HepG2 (cell line): ENCODE measurements around the gene ATG16L2. TPM values are rescaled to one million over a fixed set of nuclear protein-coding genes. Genes with fewer than 3 reads are reported as not detected.

ENCODE experiments used
- ARNT2 ChIP-seq: sonication (generic); formaldehyde crosslinking; IDR thresholded peaks from 2 replicates; pipeline ENCODE4 v1.8.0; 2022; ENCODE audit warnings: mild to moderate bottlenecking, low read depth, missing genetic modification reagents, moderate library complexity
- ATF4 ChIP-seq, 2 experiments: fragments of 450-650 bp in 1 of 2; sonication (generic) in 1 of 2; formaldehyde crosslinking; IDR thresholded peaks; 2 replicates each; pipeline versions ENCODE4 v1.5.0 to v1.8.0; 2020 to 2022; ENCODE audit warnings: mild to moderate bottlenecking in 1 of 2, missing genetic modification reagents in 1 of 2
- CHD4 ChIP-seq: fragments of 200-600 bp; sonication (generic); IDR thresholded peaks from 2 replicates; pipeline ENCODE4 v1.7.0; 2017; ENCODE audit warnings: mild to moderate bottlenecking, low read length, borderline replicate concordance
- DMTF1 ChIP-seq: sonication (generic); formaldehyde crosslinking; IDR thresholded peaks from 2 replicates; pipeline ENCODE4 v1.4.0; 2020; ENCODE audit warnings: mild to moderate bottlenecking, missing genetic modification reagents
- HDAC1 ChIP-seq: sonication (generic); formaldehyde crosslinking; IDR thresholded peaks from 2 replicates; pipeline ENCODE4 v1.5.1; 2020; ENCODE audit warnings: mild to moderate bottlenecking, missing genetic modification reagents
- IRX3 ChIP-seq: sonication (generic); formaldehyde crosslinking; IDR thresholded peaks from 2 replicates; pipeline ENCODE4 v1.8.1; 2023; ENCODE audit warnings: mild to moderate bottlenecking, low read depth, missing genetic modification reagents, borderline replicate concordance
- KDM3A ChIP-seq: IDR thresholded peaks from 2 replicates; pipeline ENCODE4 v1.6.1; 2018; ENCODE audit warnings: low read depth, missing compliant biosample characterization
- NFKB2 ChIP-seq: sonication (generic); formaldehyde crosslinking; IDR thresholded peaks from 2 replicates; pipeline ENCODE4 v1.4.0; 2020; ENCODE audit warnings: missing genetic modification reagents, borderline replicate concordance
- NFKBIZ ChIP-seq: IDR thresholded peaks from 2 replicates; pipeline ENCODE4 v1.6.1; 2018; ENCODE audit warnings: missing genetic modification reagents, missing compliant biosample characterization
- POGZ ChIP-seq: sonication (generic); formaldehyde crosslinking; IDR thresholded peaks from 2 replicates; pipeline ENCODE4 v1.4.0; 2020; ENCODE audit warnings: mild to moderate bottlenecking, missing genetic modification reagents
- RFXANK ChIP-seq: IDR thresholded peaks from 2 replicates; pipeline ENCODE4 v1.6.1; 2016
- SNAPC2 ChIP-seq: sonication (generic); formaldehyde crosslinking; IDR thresholded peaks from 2 replicates; pipeline ENCODE4 v1.8.1; 2022; ENCODE audit warnings: mild to moderate bottlenecking, missing genetic modification reagents
- ZNF260 ChIP-seq: sonication (generic); formaldehyde crosslinking; IDR thresholded peaks from 2 replicates; pipeline ENCODE4 v1.4.0; 2020; ENCODE audit warnings: missing genetic modification reagents, low read depth, mild to moderate bottlenecking, borderline replicate concordance
- ZNF713 ChIP-seq: sonication (generic); formaldehyde crosslinking; IDR thresholded peaks from 2 replicates; pipeline ENCODE4 v1.4.0; 2020; ENCODE audit warnings: mild to moderate bottlenecking, missing genetic modification reagents
- ZSCAN22 ChIP-seq: sonication (generic); formaldehyde crosslinking; IDR thresholded peaks from 2 replicates; pipeline ENCODE4 v1.4.0; 2020; ENCODE audit warnings: mild to moderate bottlenecking, missing genetic modification reagents
- polyA plus RNA-seq, 8 experiments: library from polyadenylated mRNA; depleted of rRNA in 3 of 8; stranded (reverse) in 7 of 8; unstranded in 1 of 8; fragments of >200 nt; fragmentation: Illumina TruSeq in 4 of 8; extraction: Trizol in 4 of 8; gene quantifications; 2 replicates each; pipeline versions ENCODE4 v1.2.1 to v1.2.3, GENCODE V29; 2011 to 2016; ENCODE audit warnings: low read depth in 4 of 8, missing spikeins in 1 of 8, mixed read lengths in 1 of 8; ENCODE audit not compliant: insufficient read depth in 1 of 8
- total RNA-seq, 5 experiments: library from RNA; depleted of rRNA; stranded (reverse); fragments of >200 nt; fragmentation: Illumina TruSeq; extraction: Trizol; gene quantifications; 2 replicates each; pipeline ENCODE4 v1.2.3, GENCODE V29; 2016; ENCODE audit warnings: low read depth in 1 of 5
- TF ChIP-seq, protein P1 (sequence below): sonication (generic); formaldehyde crosslinking; IDR thresholded peaks from 2 replicates; pipeline ENCODE4 v1.9.0; 2021; ENCODE audit warnings: missing genetic modification reagents, borderline replicate concordance
- TF ChIP-seq, protein P2 (sequence below): sonication (generic); formaldehyde crosslinking; IDR thresholded peaks from 2 replicates; pipeline ENCODE4 v1.4.0; 2020; ENCODE audit warnings: low read depth, missing genetic modification reagents

Gene ATG16L2
- total and polyA plus RNA-seq, 2 of the 13 experiments (the other 11 are each of a cell fraction or from before 2014, with no cell fraction given) = 6.2 to 14.8 TPM

GRCh38 chr11:72787216-72788104 lies 26.8 kb upstream of the ATG16L2 start (continued):
- TF ChIP-seq, protein P1, sequence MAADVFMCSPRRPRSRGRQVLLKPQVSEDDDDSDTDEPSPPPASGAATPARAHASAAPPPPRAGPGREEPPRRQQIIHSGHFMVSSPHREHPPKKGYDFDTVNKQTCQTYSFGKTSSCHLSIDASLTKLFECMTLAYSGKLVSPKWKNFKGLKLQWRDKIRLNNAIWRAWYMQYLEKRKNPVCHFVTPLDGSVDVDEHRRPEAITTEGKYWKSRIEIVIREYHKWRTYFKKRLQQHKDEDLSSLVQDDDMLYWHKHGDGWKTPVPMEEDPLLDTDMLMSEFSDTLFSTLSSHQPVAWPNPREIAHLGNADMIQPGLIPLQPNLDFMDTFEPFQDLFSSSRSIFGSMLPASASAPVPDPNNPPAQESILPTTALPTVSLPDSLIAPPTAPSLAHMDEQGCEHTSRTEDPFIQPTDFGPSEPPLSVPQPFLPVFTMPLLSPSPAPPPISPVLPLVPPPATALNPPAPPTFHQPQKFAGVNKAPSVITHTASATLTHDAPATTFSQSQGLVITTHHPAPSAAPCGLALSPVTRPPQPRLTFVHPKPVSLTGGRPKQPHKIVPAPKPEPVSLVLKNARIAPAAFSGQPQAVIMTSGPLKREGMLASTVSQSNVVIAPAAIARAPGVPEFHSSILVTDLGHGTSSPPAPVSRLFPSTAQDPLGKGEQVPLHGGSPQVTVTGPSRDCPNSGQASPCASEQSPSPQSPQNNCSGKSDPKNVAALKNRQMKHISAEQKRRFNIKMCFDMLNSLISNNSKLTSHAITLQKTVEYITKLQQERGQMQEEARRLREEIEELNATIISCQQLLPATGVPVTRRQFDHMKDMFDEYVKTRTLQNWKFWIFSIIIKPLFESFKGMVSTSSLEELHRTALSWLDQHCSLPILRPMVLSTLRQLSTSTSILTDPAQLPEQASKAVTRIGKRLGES (CRISPR knock-in tag) = no peak
- TF ChIP-seq CHD4 (no peak), RFXANK (CRISPR knock-in tag) (no peak), HDAC1 (CRISPR knock-in tag) (no peak; the same call in none of the 2 replicates), ZNF713 (CRISPR knock-in tag) (no peak), IRX3 (CRISPR knock-in tag) (no peak), POGZ (CRISPR knock-in tag) (no peak), DMTF1 (CRISPR knock-in tag) (0 out of 2 replicates have a peak, but pooled peaks have one; percentile 45), SNAPC2 (no peak), KDM3A (CRISPR knock-in tag) (peak; percentile 81; the same call in 1 of the 2 replicates), NFKBIZ (CRISPR knock-in tag) (no peak), ZSCAN22 (CRISPR knock-in tag) (peak; percentile 85), ARNT2 (no peak), NFKB2 (CRISPR knock-in tag) (peak; percentile 41; the same call in 1 of the 2 replicates), ZNF260 (CRISPR knock-in tag) (no peak), ATF4 (CRISPR knock-in tag; IDR thresholded peaks at IDR 0.05) (no peak)
- TF ChIP-seq, protein P2, sequence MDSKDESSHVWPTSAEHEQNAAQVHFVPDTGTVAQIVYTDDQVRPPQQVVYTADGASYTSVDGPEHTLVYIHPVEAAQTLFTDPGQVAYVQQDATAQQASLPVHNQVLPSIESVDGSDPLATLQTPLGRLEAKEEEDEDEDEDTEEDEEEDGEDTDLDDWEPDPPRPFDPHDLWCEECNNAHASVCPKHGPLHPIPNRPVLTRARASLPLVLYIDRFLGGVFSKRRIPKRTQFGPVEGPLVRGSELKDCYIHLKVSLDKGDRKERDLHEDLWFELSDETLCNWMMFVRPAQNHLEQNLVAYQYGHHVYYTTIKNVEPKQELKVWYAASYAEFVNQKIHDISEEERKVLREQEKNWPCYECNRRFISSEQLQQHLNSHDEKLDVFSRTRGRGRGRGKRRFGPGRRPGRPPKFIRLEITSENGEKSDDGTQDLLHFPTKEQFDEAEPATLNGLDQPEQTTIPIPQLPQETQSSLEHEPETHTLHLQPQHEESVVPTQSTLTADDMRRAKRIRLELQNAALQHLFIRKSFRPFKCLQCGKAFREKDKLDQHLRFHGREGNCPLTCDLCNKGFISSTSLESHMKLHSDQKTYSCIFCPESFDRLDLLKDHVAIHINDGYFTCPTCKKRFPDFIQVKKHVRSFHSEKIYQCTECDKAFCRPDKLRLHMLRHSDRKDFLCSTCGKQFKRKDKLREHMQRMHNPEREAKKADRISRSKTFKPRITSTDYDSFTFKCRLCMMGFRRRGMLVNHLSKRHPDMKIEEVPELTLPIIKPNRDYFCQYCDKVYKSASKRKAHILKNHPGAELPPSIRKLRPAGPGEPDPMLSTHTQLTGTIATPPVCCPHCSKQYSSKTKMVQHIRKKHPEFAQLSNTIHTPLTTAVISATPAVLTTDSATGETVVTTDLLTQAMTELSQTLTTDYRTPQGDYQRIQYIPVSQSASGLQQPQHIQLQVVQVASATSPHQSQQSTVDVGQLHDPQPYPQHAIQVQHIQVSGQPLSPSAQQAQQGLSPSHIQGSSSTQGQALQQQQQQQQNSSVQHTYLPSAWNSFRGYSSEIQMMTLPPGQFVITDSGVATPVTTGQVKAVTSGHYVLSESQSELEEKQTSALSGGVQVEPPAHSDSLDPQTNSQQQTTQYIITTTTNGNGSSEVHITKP (CRISPR knock-in tag) = 0 out of 2 replicates have a peak, but pooled peaks have one; percentile 59
